AG20443 (cell line): ENCODE measurements around the gene CD48.
"Not testable (repeated sequence)": the region's sequence is repeated elsewhere in the genome, so short reads cannot be mapped to it uniquely, and the experiment has no call there.

Experiments used
- DNase-seq: peaks from one replicate; pipeline ENCODE4 v3.0.0; 2012; ENCODE audit warnings: low spot score, mixed read lengths

Gene CD48

DNA sequence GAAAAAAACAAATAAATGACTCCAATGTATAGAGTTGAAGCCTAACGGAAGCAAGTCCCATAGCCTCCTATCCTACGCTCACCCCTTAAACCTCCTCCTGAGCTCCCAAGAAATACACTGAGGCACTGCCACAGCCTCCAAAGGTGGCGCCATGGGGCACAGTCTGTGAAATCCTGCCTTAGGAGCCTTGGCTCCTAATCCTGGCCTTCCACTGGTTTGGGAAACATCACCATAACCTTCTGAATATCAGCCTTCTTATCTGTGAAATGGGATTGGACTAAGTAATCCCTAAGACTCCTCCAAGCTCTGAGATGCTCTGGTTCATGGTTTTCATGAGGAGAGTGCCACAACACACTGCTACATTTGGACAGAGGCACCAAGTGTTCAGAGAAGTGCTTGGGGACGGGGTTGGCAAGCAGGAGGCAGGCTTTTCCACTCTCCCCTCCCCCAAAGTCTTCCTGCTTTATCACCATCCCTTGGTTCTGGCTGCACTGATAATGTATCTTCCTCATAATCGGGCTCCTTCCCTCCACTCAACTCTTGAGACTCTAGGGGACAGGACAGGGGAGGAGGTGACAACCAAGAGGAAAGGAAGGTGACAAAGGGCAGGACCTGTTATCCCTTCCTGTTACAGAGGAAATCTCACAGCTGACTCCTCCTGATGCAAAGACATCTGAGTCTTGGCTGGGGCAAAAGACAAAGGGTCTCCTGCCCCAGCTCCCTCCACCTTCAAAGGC, 30.2 kb upstream of the CD48 start:
- DNase-seq, result no peak

DNA sequence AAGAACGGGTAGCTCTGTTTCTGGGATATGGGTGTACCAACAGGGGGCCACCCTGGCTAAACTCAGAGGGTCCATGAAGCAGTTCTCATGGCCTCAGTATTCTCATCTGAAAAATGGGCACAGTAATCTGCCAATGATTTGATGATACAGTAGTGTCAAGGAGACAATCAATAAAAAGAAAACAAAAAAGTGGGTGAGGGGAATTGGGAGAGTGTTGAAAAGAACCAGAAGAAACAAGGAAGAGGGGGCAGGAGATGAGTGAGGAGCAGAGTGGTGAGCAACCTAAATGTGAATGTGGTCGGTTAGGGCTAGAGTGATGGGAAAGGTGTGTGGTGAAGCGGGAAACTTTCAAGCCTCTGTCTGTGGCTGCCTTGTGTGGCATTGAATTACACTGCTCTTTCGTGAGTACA, 29.5 kb upstream of the CD48 start:
- no peak for DNase-seq

DNA sequence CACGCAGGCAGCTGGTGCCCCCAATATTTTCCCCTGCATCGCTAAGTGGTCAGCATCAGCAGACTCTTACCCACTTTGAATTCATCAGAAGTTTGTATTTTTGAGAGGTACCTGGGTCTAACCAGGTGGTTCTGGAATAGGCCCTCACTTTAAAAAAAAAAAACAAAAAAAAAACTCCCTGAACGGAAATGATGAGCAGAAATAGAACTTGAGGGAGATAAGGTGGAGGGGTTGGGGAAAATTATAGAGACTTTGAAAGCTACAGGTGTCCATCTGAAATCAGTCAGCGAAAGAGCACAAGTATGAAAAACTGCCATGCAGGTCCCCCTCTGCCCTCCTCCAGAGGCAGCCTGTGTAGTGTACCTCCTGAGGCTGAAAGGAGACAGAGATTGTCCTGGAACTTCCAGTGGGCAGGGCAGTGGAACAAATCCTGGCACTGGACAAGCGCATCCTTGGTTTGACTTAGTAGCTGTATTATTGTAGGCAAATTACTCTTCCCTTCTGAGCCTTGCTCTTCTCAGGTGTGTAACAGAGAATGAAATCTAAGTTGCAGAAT, 28.6 kb upstream of the CD48 start:
- no peak for DNase-seq

DNA sequence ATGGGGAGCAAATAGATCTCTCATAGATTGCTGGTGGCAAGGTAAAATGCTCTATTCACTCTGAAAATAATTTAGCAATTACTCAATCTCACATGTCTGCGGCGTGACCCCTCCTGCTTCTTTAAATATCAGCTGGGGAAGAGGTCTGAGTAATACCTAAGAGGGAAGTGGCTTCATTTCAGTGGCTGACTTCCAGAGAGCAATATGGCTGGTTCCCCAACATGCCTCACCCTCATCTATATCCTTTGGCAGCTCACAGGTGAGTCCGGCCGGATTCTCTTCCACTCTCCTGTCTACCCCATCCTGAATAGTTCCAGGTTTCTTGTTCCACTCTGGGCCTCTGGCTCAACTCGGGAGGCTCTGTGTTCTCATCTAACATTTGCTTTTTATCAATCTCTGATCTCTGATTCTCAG, 27.5 kb upstream of the CD48 start, which contains the start of gene SLAMF7:
SLAMF7 (plus strand) TSS at position 150 of the 414 bp plus-strand sequence; CDS start at position 205, 55 bp downstream.
- DNase-seq, result no peak

DNA sequence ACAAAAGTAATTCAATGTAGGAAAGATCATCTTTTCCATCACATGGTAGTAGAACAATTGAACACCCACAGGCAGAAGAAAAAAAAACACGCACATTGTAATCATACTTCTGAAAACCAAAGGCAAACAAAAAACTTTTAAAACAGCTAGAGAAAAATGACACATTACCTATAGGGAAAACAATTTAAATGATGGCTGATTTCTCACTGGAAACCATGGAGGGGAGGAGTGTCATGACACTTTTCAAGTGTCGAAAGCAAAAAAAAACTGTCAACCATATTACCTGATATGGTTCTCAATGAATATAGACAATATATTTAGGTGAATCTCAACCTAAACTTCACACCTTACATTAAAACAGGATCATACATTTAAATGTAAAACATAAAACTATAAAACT, 26.6 kb upstream of the CD48 start:
- no peak for DNase-seq

DNA sequence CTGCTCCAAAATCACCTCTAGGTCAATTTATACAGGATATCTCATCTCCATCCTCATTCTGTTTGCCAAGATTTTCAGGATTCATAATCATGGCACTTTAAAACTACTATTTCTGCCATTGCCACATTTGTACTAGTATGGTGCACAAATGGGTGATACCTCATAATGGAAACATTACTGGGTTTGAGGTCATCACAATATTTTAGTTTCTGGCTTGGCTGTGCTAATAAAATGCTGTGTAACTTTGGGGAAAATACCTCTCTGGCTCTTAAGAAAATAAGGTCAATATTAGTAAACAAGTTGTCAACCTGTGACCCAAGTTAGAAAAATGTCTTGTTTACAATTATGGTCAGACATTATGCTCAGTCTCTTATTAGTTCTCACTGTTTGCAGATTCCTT, 22.7 kb upstream of the CD48 start:
- no peak for DNase-seq

DNA sequence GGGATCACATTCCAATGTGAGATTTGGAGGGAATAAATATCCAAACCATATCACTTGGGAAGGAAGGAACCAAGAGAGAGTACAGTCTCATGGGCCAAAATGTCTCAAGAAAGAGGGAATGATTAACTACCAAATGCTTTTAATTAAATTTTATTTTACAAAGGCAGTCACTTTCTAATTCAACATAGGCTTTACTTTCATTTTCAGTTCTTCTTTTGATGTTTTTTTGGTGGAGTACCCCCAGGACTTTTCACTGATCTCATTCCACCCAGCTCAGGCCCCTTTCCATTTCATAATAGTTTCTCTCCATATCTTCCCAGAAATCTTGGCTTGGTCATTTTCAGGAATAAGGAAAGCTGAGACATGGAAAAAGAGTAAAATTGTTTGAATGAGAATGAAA, 22.3 kb upstream of the CD48 start:
- no peak for DNase-seq

DNA sequence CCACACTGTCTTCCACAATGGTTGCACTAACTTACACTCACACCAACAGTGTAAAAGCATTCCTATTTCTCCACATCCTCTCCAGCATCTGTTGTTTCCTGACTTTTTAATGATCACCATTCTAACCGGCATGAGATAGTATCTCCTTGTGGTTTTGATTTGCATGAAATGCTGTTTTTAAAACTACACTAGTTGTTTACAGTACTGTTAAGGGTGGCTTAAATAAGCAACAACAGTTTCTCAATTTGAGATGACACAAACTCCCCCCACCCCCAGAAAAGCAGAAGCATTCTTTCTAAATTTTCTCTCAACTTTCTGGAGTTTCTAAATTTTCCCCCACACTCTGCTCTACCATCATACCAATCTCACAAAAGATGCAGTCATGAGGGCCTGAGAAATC, 20.4 kb upstream of the CD48 start:
- DNase-seq, result no peak

DNA sequence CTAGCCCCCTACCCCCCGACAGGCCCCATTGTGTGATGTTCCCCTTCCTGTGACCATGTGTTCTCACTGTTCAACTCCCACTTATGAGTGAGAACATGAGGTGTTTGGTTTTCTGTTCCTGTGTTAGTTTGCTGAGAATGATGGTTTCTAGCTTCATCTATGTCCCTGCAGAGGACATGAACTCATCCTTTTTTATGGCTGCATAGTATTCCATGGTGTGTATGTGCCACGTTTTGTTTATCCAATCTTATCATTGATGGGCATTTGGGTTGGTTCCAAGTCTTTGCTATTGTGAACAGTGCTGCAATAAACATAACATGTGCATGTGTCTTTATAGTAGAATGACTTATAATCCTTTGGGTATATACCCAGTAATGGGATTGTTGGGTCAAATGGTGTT, 19.9 kb upstream of the CD48 start:
- not testable (repeated sequence) for DNase-seq

DNA sequence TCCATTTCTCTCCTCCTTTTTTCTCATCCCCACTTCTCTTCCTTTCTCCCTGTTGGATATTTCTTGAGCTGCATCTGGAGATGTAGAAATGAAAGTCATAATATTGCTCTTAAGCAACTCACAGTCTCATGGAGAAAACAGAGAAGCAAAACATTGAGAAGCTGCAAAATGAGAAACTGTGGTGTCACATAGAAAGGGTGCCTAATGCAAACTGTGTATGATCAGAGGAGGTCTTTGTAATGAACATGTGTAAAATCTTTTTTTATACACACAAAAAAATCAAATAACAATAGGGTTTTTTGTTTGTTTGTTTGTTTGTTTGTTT, 15.7 kb upstream of the CD48 start:
- DNase-seq, result no peak

DNA sequence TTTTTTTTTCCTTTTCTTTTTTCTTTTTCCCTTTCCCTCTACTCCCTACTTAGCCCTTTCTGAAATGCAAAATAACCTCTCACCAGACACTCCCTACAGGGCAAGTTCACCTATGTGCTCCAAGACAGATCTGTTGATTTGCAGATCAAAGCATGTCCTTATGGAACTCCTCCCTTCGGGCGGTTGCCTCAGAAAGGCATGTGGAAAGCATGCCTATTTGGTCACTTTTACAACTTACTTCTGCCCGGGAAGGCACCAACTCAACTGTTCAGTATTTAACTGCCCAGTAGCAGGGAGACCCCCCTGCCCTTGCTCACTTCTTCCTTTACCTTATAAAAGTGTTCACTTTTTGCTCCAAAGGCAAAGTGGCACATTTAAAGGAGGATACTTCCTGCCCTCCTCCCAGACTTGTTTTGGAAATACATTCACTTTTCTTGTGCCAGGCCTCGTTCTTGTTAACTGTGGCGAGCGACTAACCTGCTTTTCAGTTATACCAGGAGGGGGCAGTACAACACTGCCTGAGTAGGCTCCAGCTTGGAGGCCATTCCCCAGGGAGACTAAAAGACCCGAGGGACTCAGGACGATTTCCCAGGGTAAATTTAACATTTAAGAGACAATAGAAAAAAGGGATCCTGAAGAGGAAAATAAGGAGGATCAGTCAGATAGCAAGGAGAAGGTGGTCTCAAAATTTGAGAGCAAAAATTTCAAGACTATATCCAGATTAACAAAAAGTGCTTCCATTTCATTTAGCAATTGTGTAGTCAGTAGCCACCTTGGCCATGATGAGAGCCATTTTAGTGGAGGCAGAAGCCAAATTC, 15.1 kb upstream of the CD48 start:
- peak; percentile 52 for DNase-seq

DNA sequence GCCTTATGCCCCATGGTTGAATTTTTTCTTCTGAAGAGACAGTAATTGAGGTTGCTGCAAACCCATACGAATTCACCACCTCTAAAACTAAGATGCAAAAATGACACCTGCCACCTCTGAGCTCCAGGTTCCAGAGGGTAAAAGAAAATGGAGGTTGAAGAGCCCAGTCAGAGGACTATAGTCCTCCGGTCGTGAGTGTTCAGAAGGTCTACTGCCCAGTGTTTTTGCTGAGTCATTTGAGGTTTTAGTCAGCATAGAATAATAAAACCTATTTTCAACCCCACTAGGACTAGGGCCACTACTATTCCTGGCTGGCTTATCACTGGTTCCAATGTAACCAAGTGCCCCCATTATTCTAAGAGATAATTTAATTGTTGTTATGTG, 14.5 kb upstream of the CD48 start:
- no peak for DNase-seq

DNA sequence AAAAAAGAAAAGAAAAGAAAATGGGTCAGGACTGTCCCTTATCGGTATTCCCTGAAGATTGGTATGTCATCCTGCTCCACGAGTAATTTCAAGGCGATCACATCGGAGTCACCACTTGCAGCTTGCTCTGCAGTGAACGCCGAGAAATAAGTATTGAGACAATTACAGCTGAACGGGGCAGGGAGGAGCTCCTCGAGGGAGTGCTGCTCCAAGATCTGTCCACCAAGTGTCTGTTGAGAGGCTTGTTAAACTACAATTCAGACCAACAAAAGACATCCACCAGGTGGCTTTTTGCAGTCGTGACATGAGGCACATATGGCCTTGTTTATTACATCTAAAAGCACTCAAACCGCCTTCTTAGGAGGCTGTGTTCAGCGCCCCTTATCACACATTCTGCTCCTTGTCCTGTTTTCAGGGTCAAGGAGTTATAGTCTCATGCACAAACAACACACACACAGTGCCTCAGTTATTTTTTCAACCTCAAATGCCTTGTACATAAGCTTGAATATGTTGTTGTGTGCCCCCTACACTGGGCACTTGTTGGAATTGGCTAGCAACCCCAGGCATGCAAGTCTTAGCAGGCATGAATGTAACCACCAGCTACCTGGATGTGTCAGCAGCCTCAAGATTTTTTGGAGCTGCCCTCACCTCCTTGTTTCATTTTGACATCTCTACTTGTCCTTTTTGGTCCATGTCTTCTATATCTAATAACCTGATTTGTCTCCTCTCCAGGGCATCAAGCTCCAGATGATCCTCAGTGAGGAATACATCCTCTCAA, 13.0 kb upstream of the CD48 start:
- no peak for DNase-seq

DNA sequence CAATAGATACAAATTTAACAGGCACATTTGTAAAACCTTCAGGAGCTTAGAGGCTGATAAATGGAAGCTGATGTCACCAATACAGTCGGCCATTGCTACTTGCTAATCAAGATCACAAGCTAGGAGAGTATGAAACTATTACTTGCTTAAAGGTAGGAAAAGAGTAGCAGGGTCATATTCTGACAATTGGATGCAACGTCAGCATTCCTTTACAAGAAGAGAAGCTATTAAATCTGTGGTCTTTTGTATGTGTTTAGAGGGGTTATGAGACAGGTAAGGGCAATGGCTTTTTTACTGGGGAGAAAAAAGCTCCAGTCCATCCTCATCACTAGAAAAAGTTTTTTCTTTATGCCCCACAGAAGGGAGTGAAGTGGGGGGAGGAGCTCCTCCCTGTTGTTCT, 11.7 kb upstream of the CD48 start:
- no peak for DNase-seq

DNA sequence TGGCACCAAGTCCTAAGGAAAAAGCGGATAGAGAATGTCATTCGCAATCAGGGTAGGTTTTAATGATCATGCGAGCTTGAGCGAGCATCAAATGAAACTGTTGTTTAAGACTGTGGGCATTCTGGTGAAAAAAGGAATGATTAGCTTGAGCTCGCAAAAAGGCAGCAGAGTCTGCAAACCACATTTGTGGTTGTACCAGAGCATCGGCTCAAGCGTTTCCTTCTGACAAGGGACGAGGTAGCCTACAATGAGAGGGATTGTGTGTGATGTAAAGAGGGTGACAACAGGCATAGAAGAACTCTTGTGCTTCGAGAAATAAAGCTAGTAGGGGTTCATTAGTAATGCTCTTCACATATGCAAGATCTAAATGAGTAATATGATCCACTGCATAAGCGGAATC, 11.1 kb upstream of the CD48 start:
- no peak for DNase-seq

DNA sequence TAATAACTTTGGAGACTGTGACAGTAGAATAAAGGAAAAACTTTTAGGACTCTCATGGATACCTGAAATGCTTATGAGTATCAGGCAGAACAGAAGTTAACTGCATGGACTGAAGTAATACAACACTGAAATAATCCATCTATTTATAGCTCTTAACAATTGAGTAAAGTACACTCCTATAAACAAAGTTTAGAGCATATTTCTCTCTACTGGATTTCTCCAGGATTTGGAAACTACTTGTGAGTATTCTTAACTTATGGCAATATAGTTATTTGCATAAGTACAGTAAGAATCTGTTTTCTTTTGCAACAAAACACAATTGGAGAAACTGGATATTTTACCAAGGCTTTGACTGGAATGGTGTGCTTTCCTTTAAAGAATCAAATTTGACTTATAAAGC, 9.9 kb upstream of the CD48 start:
- DNase-seq, result no peak

DNA sequence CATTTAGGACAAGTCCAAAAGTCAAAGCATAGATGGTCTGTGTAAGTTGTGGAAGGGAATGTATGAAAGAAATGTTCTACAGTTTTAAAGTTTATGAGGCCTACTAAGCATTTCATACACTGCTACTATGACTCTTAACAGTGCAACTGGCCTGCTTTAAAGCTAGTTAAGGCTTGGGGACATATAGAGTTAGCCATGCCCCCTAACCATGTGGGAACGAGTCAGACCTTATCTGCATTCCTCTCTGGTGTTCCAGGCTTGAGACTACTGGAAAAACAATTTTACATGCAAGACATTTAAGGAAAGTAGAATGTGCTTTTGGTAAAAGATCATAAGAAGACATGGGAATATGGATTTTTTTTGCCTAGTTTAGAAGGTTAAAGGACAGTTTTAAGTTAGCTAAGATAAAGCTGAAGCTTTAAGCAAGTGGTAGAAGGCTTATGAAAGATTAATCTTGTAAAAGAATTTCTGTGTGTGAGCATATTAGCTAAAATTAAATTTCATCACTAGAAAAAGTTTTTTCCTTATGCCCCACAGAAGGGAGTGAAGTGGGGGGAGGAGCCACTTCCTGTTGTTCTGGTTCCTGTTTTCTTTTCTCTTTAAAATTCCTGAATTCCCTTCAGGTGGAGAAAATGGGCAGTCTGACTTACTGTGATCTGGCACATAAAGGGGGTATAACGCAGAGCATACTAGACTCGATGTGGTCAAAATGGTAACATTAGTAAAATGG, 8.9 kb upstream of the CD48 start:
- no peak for DNase-seq

DNA sequence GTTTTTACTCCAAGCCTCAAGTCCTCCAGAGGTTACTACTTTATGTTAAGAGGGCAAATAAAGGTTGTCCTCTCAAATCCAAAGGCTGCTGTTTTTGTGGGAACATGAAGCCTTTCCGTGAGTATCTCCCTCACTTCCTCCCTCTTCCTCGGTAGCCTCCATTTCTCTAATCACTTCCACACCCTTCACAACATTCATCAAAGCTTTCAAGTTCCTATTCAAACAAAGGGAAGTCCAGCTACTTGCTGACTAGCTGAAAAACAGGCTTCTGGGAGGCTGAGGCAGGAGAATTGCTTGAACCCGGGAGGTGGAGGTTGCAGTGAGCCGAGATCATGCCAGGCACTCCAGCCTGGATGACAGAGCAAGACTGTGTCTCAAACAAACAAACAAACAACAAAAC, 6.6 kb upstream of the CD48 start:
- DNase-seq, result no peak

DNA sequence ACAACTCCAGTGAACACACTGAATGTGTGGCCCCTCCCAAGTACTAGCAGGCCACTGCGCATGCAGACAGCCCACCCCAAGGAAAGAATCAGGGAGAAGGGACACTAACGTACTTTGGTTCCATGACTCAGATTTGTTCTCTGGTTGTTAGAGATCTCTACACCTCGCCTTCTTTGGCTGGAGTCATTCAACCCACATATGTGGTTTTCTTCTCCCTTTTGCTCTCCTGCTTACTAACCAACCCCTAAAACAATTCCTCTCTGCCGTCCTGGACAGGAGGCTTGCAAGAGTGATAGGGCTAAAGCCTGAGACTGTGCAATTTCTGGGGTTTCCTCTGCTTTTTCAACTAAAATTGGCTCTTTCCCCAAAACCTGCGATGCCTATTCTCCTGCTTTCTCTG, 5.7 kb upstream of the CD48 start:
- DNase-seq, result no peak

DNA sequence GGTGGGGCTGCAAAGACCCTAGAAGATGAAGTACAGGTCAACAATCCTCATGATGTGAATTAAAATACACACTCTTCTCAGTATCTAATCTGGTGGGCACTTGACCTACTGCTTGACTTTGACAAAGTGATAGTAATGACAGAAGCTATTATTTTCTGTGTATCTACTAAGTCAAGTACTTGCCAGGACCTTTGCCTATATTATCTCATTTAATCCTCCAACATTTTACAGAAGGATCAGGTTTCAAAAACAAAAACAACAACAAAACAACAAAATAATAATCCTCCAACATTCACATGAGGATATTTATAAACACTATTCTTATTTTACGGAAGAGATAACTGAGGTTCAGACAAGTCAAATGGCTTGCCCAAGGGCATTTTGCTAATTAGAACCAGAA, 4.4 kb upstream of the CD48 start:
- DNase-seq, result no peak

DNA sequence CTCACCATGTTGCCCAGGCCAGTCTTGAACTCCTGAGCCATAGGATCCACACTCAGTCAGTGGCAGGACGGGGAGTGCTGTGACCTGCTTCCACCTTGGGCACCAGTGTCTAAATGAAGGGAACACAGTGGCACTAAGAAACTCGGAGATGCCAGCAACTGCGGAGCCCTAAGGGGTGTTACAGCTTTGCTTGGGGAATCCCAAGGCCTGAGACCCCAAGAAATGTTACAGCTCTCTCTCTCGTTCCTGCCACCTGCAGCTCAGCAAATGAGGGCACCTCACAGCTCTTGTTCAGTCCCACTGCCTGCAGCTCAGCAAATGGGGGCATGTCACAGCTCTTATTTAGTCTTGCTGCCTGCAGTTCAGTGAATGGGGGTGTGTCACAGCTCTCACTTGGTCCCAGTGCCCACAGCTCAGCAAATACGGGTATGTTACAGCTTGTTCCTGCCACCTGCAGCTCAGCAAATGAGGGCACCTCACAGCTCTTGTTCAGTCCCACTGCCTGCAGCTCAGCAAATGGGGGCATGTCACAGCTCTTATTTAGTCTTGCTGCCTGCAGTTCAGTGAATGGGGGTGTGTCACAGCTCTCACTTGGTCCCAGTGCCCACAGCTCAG, 2.5 kb upstream of the CD48 start:
- DNase-seq, result not testable (repeated sequence)

DNA sequence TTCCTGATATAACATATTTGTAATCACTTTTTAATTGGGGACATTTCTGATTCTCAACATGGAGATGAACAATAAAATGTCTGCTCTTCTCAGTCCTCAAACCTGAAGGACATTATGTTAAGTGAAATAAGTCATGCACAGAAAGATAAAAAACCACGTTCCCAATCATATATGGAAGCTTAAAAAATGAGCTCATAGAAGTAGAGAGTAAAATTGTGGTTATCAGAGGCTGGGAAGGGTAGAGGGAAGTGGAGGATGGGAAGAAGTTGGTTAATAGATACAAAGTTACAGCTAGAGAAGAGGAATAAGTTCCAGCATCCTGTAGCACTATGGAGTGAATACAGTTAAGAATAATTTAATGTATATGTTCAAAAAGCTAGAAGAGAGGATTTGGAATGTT, 1.5 kb upstream of the CD48 start:
- DNase-seq, result no peak
